ENCODE measurements around the gene PRRT3.
A peak's percentile ranks its signal among the peaks of the same experiment; 100 is the strongest.

The PRRT3 gene

GRCh38 chr3:9951962-9952805 lies at the start of gene PRRT3:
TSS of gene PRRT3 (minus strand) at chr3:9952408. CDS start at chr3:9950115, 2,293 bp downstream.
- DNase-seq (ENCODE audit: extremely low read depth in 1 of 2, low read depth in 1 of 2) = peak in 1 of 2 donors; percentile 40

GRCh38 chr3:10000686-10001085 lies 48.5 kb upstream of the PRRT3 start:
- DNase-seq (ENCODE audit: extremely low read depth in 1 of 2, low read depth in 1 of 2) = no peak

- DNase-seq (ENCODE audit: extremely low read depth in 1 of 2, low read depth in 1 of 2) = no peak
Measured at GRCh38 chr3:9994086-9994844, 42.1 kb upstream of the PRRT3 start.

- no peak for DNase-seq (ENCODE audit: extremely low read depth in 1 of 2, low read depth in 1 of 2)
Measured at GRCh38 chr3:9986230-9986725, 34.1 kb upstream of the PRRT3 start.

GRCh38 chr3:9980251-9980650 lies 28.0 kb upstream of the PRRT3 start:
- no peak for DNase-seq (ENCODE audit: extremely low read depth in 1 of 2, low read depth in 1 of 2)

GRCh38 chr3:9978710-9979305 lies 26.6 kb upstream of the PRRT3 start:
- no peak for DNase-seq (ENCODE audit: extremely low read depth in 1 of 2, low read depth in 1 of 2)

GRCh38 chr3:9976721-9977709 lies 24.8 kb upstream of the PRRT3 start:
- DNase-seq (ENCODE audit: extremely low read depth in 1 of 2, low read depth in 1 of 2) = no peak

GRCh38 chr3:9970020-9970652 lies 17.9 kb upstream of the PRRT3 start:
- DNase-seq (ENCODE audit: extremely low read depth in 1 of 2, low read depth in 1 of 2) = no peak

- DNase-seq (ENCODE audit: extremely low read depth in 1 of 2, low read depth in 1 of 2) = no peak
Measured at GRCh38 chr3:9969632-9970019, 17.4 kb upstream of the PRRT3 start.

GRCh38 chr3:9966841-9967240 lies 14.6 kb upstream of the PRRT3 start:
- no peak for DNase-seq (ENCODE audit: extremely low read depth in 1 of 2, low read depth in 1 of 2)

GRCh38 chr3:9965200-9965875 lies 13.1 kb upstream of the PRRT3 start:
- no peak for DNase-seq (ENCODE audit: extremely low read depth in 1 of 2, low read depth in 1 of 2)

- DNase-seq (ENCODE audit: extremely low read depth in 1 of 2, low read depth in 1 of 2) = no peak
Measured at GRCh38 chr3:9957214-9957613, 5.0 kb upstream of the PRRT3 start.

GRCh38 chr3:9955611-9956352 lies 3.6 kb upstream of the PRRT3 start:
- DNase-seq (ENCODE audit: extremely low read depth in 1 of 2, low read depth in 1 of 2) = no peak

- no peak for DNase-seq (ENCODE audit: extremely low read depth in 1 of 2, low read depth in 1 of 2)
Measured at GRCh38 chr3:9955067-9955502, 2.9 kb upstream of the PRRT3 start.

- no peak for DNase-seq (ENCODE audit: extremely low read depth in 1 of 2, low read depth in 1 of 2)
Measured at GRCh38 chr3:9951598-9951961, 628 bp downstream of the PRRT3 start.

- DNase-seq (ENCODE audit: extremely low read depth in 1 of 2, low read depth in 1 of 2) = no peak
Measured at GRCh38 chr3:9951126-9951525, 1.1 kb downstream of the PRRT3 start.

- no peak for DNase-seq (ENCODE audit: extremely low read depth in 1 of 2, low read depth in 1 of 2)
Measured at GRCh38 chr3:9949626-9950025, 2.6 kb downstream of the PRRT3 start.

GRCh38 chr3:9949115-9949514 lies 3.1 kb downstream of the PRRT3 start:
- no peak for DNase-seq (ENCODE audit: extremely low read depth in 1 of 2, low read depth in 1 of 2)

GRCh38 chr3:9948586-9948985 lies 3.6 kb downstream of the PRRT3 start:
- DNase-seq (ENCODE audit: extremely low read depth in 1 of 2, low read depth in 1 of 2) = no peak

Measured in activated CD8-positive, alpha-beta memory T cell treated with anti-CD3 and anti-CD28 coated beads for 1 hour (primary cell).